ENCODE measurements around the gene MBLAC1. TPM values are rescaled to one million over a fixed set of nuclear protein-coding genes. Genes with fewer than 3 reads are reported as not detected.

Gene MBLAC1
- total RNA-seq, 1 experiment from 2014 or later = 3.5 TPM

- DNase-seq (ENCODE audit: low spot score) = no peak
- peaks cover 42% of the 10 kb centered on the region for H3K36me3 Mint-ChIP-seq
- no peaks in the 10 kb centered on the region; the same call in 1 of the 2 replicates for H3K27me3 Mint-ChIP-seq (ENCODE audit: low read depth)
- peak overlapping the region; percentile 98 for H3K4me3 Mint-ChIP-seq
- CTCF ChIA-PET = no interaction called here
- POLR2A ChIA-PET = interaction anchor here (3.7 kb wide), 1 partner anchor 20 kb away, joined by 56 read pairs; the partner anchor contains the start of genes AP4M1 and MCM7
- TF ChIP-seq EMX1 (CRISPR knock-in tag; IDR thresholded peaks at IDR 0.05) (0 out of 2 replicates have a peak, but pooled peaks have one; percentile 31), CBFB (CRISPR knock-in tag; IDR thresholded peaks at IDR 0.05; ENCODE audit: low read depth) (no peak), PRDM15 (CRISPR knock-in tag; IDR thresholded peaks at IDR 0.05) (0 out of 2 replicates have a peak, but pooled peaks have one; percentile 17)
- ATAC-seq = peak; percentile 7
- peak overlapping the region; percentile 95 for H3K27ac Mint-ChIP-seq
- H3K9me3 Mint-ChIP-seq = peaks cover 7% of the 10 kb centered on the region
- H3K4me1 Mint-ChIP-seq = peaks cover 23% of the 10 kb centered on the region
These were observed 45.7 kb upstream of the MBLAC1 start for GRCh38 chr7:100080907-100081534.

GRCh38 chr7:100081535-100082102 lies 45.1 kb upstream of the MBLAC1 start, which contains the start of gene ZNF3:
TSS of gene ZNF3 (minus strand) at chr7:100081723. CDS start at chr7:100077357, 4,366 bp downstream.
- ATAC-seq (peak; percentile 86), DNase-seq (ENCODE audit: low spot score) (peak; percentile 98)
- Mint-ChIP-seq H3K36me3 (peaks cover 36% of the 10 kb centered on the region), H3K27me3 (ENCODE audit: low read depth) (no peaks in the 10 kb centered on the region; the same call in 1 of the 2 replicates), H3K27ac (peak within 1 kb of the TSS; percentile 95), H3K4me1 (peaks cover 23% of the 10 kb centered on the region), H3K4me3 (peak within 1 kb of the TSS; percentile 98), H3K9me3 (peaks cover 5% of the 10 kb centered on the region; the same call in 1 of the 2 replicates)
- ChIA-PET POLR2A (interaction anchor here (1.1 to 3.7 kb wide), 4 partner anchors 9 to 49 kb away, joined by 3 to 56 read pairs (median 4); partner anchors contain the start of genes AP4M1 and MCM7), CTCF (interaction anchor here (1.1 to 1.9 kb wide), 8 partner anchors 20 to 168 kb away, joined by 3 to 23 read pairs (median 8); partner anchors contain the start of genes AP4M1, MBLAC1, MCM7 and ZKSCAN1)
- TF ChIP-seq KAT7 (CRISPR knock-in tag; IDR thresholded peaks at IDR 0.05; ENCODE audit: borderline replicate concordance) (peak; percentile 67), E2F1 (CRISPR knock-in tag; IDR thresholded peaks at IDR 0.05) (peak; percentile 57; the same call in 1 of the 2 replicates), FOXK1 (CRISPR knock-in tag; IDR thresholded peaks at IDR 0.05) (peak; percentile 97), ELF4 (CRISPR knock-in tag; IDR thresholded peaks at IDR 0.05; ENCODE audit: low read depth) (no peak), E2F5 (CRISPR knock-in tag; IDR thresholded peaks at IDR 0.05) (peak; percentile 89), CTCF (IDR thresholded peaks at IDR 0.05) (peak; percentile 86), PRDM15 (CRISPR knock-in tag; IDR thresholded peaks at IDR 0.05) (no peak), NFE2L1 (CRISPR knock-in tag; IDR thresholded peaks at IDR 0.05) (peak; percentile 91), CREB1 (CRISPR knock-in tag; IDR thresholded peaks at IDR 0.05) (no peak; the same call in 1 of the 2 replicates), TEAD4 (CRISPR knock-in tag; IDR thresholded peaks at IDR 0.05) (no peak), RELA (CRISPR knock-in tag; IDR thresholded peaks at IDR 0.05; ENCODE audit: borderline replicate concordance) (0 out of 2 replicates have a peak, but pooled peaks have one; percentile 41), NR2C2 (CRISPR knock-in tag; IDR thresholded peaks at IDR 0.05) (peak; percentile 98), CREM (CRISPR knock-in tag; IDR thresholded peaks at IDR 0.05) (peak; percentile 75), IRF1 (CRISPR knock-in tag; IDR thresholded peaks at IDR 0.05) (0 out of 2 replicates have a peak, but pooled peaks have one; percentile 38), ETV6 (CRISPR knock-in tag; IDR thresholded peaks at IDR 0.05) (peak; percentile 85)
